ENCODE results near the gene DNAH8.

DNAH8 gene

DNA sequence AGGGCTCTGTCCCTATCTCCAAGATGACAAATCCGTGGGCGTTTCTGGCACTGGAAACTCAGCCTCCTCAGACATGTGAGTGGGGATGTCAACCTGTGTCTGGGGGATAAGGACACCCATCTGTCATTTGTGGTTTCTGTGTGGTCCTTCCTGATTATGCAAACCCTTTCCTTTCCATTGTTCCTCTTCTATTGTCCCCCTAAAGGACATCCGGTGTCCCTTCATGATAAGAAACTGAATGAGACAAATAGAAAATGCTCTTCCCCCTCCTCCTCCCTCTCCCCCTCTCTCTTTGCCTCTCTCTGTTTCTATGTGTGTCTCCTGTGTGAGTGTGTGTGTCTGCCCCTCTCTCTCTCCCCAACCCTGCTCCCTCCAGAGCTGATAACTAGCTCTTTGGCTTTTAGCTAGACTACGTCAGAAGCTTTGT lies 322.0 kb downstream of the DNAH8 start:
- Histone ChIP-seq H3K4me3 (ENCODE audit: low read depth in 1 of 2, low read length in 2 of 2) (no peak overlapping the region), H3K9me3 (ENCODE audit: control insufficient read depth in 1 of 2, low read length in 2 of 2) (no peaks in the 10 kb centered on the region), H3K27me3 (ENCODE audit: low read depth, low read length) (no peaks in the 10 kb centered on the region), H3K27ac (ENCODE audit: low read length) (no peak overlapping the region), H3K4me1 (ENCODE audit: control insufficient read depth in 1 of 2, insufficient read depth in 2 of 2, low read length in 2 of 2) (no peaks in the 10 kb centered on the region), H3K36me3 (ENCODE audit: control insufficient read depth in 1 of 2, insufficient read depth in 2 of 2, low read length in 2 of 2) (no peaks in the 10 kb centered on the region)

DNA sequence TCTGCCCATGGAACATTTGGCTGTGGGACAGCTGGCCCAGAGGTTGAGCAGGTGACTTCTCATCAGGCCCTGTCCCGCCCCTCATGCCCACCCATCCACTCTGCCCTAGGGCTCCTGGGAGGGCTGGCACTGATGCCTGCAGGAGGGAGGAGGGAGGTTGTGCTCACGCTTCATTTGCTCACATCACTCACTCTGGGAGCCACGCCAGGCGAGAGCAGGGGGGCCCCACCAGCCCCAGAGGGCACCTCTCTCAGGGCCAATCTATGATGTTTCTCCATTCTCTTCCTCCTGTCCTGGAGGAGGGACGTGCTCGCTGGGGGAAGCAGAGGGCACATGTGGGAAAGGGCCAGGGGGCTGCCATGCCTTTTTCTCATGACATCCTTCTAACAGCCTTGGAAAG lies 322.6 kb downstream of the DNAH8 start:
- H3K4me1 ChIP-seq (ENCODE audit: control insufficient read depth in 1 of 2, insufficient read depth in 2 of 2, low read length in 2 of 2): no peaks in the 10 kb centered on the region
- H3K27ac ChIP-seq (ENCODE audit: low read length): no peak overlapping the region
- no peak overlapping the region for H3K4me3 ChIP-seq (ENCODE audit: low read depth in 1 of 2, low read length in 2 of 2)
- H3K27me3 ChIP-seq (ENCODE audit: low read depth, low read length): no peaks in the 10 kb centered on the region
- no peaks in the 10 kb centered on the region for H3K36me3 ChIP-seq (ENCODE audit: control insufficient read depth in 1 of 2, insufficient read depth in 2 of 2, low read length in 2 of 2)
- H3K9me3 ChIP-seq (ENCODE audit: control insufficient read depth in 1 of 2, low read length in 2 of 2): no peaks in the 10 kb centered on the region

DNA sequence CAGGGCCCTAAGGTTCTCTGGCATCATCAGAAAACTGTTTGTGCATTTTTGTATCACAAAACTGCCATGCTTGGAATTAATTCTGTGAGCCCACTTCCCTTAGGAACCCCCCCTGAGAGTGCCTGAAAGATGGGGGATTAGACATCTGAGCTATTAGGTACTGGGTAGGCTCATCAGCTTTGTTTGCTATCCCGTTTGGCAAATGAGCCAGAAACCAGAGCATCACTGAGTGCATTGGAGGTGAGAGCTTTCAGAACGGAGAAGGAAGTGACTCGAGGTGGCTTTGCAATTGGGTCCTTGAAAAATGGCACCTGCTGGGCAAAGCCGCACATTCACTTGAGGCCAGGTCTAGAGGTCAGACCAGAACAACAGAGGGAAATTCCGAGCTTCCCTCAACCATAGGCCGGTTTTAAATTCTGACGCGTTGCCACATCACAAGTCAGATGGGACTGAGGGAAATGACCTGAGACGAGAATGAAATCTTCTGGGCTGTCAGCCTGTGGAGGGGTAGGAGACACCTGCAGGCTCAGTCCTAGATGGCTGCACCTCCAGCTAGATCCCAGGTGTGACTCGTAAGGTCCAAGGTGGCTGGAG lies 325.1 kb downstream of the DNAH8 start:
- Histone ChIP-seq H3K27me3 (ENCODE audit: low read depth, low read length) (no peaks in the 10 kb centered on the region), H3K4me1 (ENCODE audit: control insufficient read depth in 1 of 2, insufficient read depth in 2 of 2, low read length in 2 of 2) (no peaks in the 10 kb centered on the region), H3K9me3 (ENCODE audit: control insufficient read depth in 1 of 2, low read length in 2 of 2) (no peaks in the 10 kb centered on the region), H3K36me3 (ENCODE audit: control insufficient read depth in 1 of 2, insufficient read depth in 2 of 2, low read length in 2 of 2) (no peaks in the 10 kb centered on the region), H3K4me3 (ENCODE audit: low read depth in 1 of 2, low read length in 2 of 2) (no peak overlapping the region), H3K27ac (ENCODE audit: low read length) (no peak overlapping the region)

DNA sequence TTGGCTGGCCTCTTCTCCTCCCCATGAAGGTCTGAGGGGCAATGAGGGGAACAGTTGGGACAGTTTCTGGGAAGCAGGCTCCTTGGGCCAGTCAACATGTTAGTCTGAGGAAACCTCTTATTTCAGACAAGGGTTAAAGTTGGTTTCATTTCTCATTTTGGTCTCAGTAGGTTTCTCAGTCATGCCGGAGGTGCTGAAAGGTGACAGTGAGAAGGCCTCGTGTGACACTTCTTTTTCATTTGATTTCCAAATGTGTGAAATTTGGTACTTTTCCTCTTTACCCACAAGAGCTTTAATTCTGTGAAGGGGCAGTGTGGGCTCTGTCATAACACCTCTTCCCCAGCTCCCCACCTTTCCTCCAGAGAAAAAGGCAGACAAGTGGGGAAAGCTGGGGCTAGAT lies 326.0 kb downstream of the DNAH8 start:
- H3K4me1 ChIP-seq (ENCODE audit: control insufficient read depth in 1 of 2, insufficient read depth in 2 of 2, low read length in 2 of 2): no peaks in the 10 kb centered on the region
- H3K36me3 ChIP-seq (ENCODE audit: control insufficient read depth in 1 of 2, insufficient read depth in 2 of 2, low read length in 2 of 2): no peaks in the 10 kb centered on the region
- H3K27ac ChIP-seq (ENCODE audit: low read length): no peak overlapping the region
- no peaks in the 10 kb centered on the region for H3K9me3 ChIP-seq (ENCODE audit: control insufficient read depth in 1 of 2, low read length in 2 of 2)
- no peak overlapping the region for H3K4me3 ChIP-seq (ENCODE audit: low read depth in 1 of 2, low read length in 2 of 2)
- no peaks in the 10 kb centered on the region for H3K27me3 ChIP-seq (ENCODE audit: low read depth, low read length)

DNA sequence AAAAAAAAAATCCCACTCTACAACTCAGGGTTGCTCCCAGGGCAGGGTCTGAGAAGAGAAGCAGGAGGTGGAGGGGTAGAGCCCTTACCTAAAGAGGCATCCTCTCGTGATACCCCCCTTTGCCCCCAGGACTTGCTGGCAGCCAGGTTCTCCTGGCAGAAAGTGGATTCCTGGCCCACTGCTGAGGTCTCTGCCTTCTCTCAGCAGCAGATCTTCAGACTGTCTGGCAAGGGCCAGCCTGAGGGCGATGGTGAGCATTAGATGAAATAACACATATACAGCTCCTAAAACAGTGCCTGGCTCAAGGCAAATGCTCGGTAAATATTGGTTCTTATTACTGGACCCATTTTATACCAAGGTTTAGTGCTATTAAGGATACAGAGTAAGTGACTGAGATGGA lies 328.7 kb downstream of the DNAH8 start:
- no peaks in the 10 kb centered on the region for H3K36me3 ChIP-seq (ENCODE audit: control insufficient read depth in 1 of 2, insufficient read depth in 2 of 2, low read length in 2 of 2)
- H3K4me3 ChIP-seq (ENCODE audit: low read depth in 1 of 2, low read length in 2 of 2): no peak overlapping the region
- H3K9me3 ChIP-seq (ENCODE audit: control insufficient read depth in 1 of 2, low read length in 2 of 2): no peaks in the 10 kb centered on the region
- H3K27ac ChIP-seq (ENCODE audit: low read length): no peak overlapping the region
- H3K27me3 ChIP-seq (ENCODE audit: low read depth, low read length): peaks cover 14% of the 10 kb centered on the region
- peaks cover 0 to 2% of the 10 kb centered on the region in 2 donors for H3K4me1 ChIP-seq (ENCODE audit: control insufficient read depth in 1 of 2, insufficient read depth in 2 of 2, low read length in 2 of 2)

DNA sequence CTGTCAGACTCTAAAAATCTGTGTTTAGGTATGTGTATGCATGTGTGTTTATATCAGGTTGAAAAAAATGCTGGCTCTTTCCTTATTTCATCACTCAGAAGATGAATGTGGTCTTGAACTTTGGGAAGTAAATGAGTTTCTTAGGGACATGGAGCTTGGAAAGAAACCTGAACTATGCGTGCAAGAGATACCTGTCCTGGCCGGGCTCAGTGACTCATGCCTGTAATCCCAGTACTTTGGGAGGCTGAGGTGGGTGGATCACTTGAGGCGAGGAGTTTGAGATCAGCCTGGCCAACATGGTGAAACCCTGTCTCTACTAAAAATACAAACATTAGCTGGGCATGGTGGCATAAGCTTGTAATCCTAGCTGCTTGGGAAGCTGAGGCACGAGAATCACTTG lies 329.1 kb downstream of the DNAH8 start:
- no peaks in the 10 kb centered on the region for H3K36me3 ChIP-seq (ENCODE audit: control insufficient read depth in 1 of 2, insufficient read depth in 2 of 2, low read length in 2 of 2)
- H3K27me3 ChIP-seq (ENCODE audit: low read depth, low read length): peaks cover 18% of the 10 kb centered on the region
- H3K9me3 ChIP-seq (ENCODE audit: control insufficient read depth in 1 of 2, low read length in 2 of 2): no peaks in the 10 kb centered on the region
- H3K4me1 ChIP-seq (ENCODE audit: control insufficient read depth in 1 of 2, insufficient read depth in 2 of 2, low read length in 2 of 2): peaks cover 0 to 6% of the 10 kb centered on the region in 2 donors
- H3K27ac ChIP-seq (ENCODE audit: low read length): no peak overlapping the region
- H3K4me3 ChIP-seq (ENCODE audit: low read depth in 1 of 2, low read length in 2 of 2): no peak overlapping the region

DNA sequence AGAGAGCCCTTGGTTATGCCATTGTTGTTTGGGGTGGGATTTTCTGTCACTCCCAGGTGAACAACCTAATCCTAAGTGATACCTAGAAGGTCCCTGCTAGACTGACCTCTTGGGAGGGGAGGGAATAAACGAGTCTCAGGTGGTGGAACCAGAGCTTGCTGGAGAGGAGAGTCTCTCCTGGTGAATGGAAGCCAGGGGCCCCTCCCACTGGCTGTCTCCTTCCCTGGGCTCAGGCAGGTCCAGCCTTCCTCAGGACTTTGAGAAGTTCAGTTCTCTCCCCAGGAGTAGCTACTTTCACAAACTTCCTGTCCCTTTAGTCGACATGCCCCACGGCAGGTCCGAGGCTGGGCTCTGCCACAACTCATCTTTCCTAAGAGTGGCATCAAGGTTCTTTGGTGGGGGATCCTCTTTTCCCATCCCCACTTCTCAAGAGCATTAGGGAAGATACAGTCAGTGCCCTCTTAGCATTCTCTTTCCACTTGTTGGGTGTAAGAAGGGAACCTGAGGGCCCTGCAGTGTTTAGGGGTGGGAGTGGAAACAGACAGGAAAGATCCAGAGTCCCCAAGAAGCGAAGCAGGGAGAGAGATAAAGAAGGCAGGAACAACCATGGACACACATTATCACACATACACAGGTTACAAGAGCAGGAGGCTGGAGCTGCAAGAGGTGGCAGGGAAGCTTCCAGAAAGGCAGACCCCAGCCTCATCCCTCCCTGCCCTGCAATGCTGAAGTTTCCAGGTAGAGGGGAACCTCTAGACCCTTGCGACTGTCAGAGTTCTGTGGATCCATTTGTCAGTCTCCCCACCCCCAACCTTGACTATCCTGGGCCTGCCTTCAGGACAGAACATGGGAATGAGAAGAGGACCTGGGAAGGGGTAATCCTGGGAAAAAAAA lies 332.6 kb downstream of the DNAH8 start:
- H3K27ac ChIP-seq (ENCODE audit: low read length): no peak overlapping the region
- H3K4me3 ChIP-seq (ENCODE audit: low read depth in 1 of 2, low read length in 2 of 2): no peak overlapping the region
- H3K4me1 ChIP-seq (ENCODE audit: control insufficient read depth in 1 of 2, insufficient read depth in 2 of 2, low read length in 2 of 2): peaks cover 0 to 7% of the 10 kb centered on the region in 2 donors
- H3K27me3 ChIP-seq (ENCODE audit: low read depth, low read length): peaks cover 25% of the 10 kb centered on the region
- H3K36me3 ChIP-seq (ENCODE audit: control insufficient read depth in 1 of 2, insufficient read depth in 2 of 2, low read length in 2 of 2): no peaks in the 10 kb centered on the region
- no peaks in the 10 kb centered on the region for H3K9me3 ChIP-seq (ENCODE audit: control insufficient read depth in 1 of 2, low read length in 2 of 2)

DNA sequence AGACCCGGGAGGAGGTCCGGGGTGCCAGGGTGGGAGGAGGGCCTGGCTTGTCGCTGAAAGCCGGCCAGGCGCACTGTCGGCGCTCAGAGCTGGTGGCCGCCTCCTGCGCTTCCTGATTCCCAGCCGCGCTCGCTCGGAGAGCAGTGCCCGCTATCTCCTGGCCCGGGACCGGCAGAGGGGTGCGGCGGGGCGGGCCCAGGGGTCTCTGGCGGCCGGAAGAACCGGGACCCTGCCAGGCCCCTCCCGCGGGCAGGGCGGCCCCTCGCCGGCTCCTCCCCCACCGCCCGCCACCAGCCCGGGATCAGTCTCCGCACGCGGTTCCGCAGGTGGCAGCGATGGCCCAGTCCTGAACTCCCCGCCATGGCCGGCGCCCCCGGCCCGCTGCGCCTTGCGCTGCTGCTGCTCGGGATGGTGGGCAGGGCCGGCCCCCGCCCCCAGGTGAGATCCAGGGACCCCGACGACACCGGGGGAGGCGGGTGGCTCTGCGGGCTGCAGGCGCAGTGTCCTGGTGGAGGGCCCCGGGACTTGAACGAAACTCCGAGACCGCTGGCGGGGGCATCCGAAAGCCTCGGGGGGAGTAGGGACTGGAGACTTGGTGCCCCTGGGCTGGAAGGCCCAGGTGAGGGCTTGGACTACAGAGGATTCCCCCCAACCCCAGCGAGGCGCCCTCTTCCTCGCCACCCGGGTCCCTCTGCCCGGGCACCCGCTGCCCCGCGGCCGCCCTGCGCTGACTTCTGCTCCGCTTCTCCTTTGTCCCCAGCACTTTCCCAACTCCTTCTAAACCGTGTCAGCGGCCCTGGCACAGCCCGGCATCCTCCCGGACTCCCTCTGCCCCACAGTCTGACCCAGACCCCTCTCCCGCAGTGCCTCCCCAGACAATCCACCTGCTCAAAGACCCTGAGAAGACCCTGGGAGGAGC lies 333.6 kb downstream of the DNAH8 start, which contains the start of gene GLP1R:
TSS of gene GLP1R (plus strand) at position 301 of the 919 bp plus-strand sequence. CDS start at position 361, 60 bp downstream.
- H3K4me1 ChIP-seq (ENCODE audit: control insufficient read depth in 1 of 2, insufficient read depth in 2 of 2, low read length in 2 of 2): peaks cover 0 to 7% of the 10 kb centered on the region in 2 donors
- peaks cover 25% of the 10 kb centered on the region for H3K27me3 ChIP-seq (ENCODE audit: low read depth, low read length)
- H3K4me3 ChIP-seq (ENCODE audit: low read depth in 1 of 2, low read length in 2 of 2): peak within 1 kb of the TSS in 1 of 2 donors; percentile 52

DNA sequence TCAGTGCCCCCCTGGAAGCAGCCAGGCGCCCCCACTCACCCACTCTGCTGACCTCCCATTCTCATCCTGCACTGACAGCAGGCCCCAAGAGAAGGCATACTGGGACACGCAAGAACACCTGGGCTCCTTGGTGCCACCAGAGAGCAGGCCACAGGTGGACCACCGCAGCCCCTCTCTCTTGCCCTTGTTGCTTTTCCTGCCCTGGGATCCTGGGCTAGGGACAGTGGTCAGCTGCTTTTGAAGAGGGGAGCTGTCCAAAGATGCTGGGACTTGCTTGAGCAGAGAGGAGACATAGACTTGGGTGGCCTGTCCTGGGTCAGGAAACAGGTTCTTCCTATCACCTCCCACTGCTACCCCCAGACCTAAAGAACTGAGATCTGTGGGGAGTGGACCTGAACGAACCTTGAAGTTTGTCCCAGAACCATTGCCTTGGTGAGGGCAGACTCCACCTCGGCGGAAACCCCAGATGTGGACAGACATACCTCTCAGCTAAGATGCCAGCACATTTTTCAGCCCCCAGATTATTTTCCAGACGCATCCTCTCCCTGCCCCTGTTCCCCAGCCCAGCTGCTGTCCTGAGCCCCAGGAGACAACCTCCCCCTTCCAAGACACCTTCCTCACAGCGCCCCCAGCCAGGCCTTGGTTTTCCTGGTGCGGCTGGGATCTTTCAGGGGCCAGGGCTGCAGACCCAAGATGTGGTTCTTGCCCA lies 334.6 kb downstream of the DNAH8 start:
- H3K27ac ChIP-seq (ENCODE audit: low read length): no peak overlapping the region
- no peaks in the 10 kb centered on the region for H3K36me3 ChIP-seq (ENCODE audit: control insufficient read depth in 1 of 2, insufficient read depth in 2 of 2, low read length in 2 of 2)
- H3K4me1 ChIP-seq (ENCODE audit: control insufficient read depth in 1 of 2, insufficient read depth in 2 of 2, low read length in 2 of 2): peaks cover 0 to 7% of the 10 kb centered on the region in 2 donors
- no peak overlapping the region for H3K4me3 ChIP-seq (ENCODE audit: low read depth in 1 of 2, low read length in 2 of 2)
- no peaks in the 10 kb centered on the region for H3K9me3 ChIP-seq (ENCODE audit: control insufficient read depth in 1 of 2, low read length in 2 of 2)
- H3K27me3 ChIP-seq (ENCODE audit: low read depth, low read length): peaks cover 25% of the 10 kb centered on the region

More for the DNA sequence above, 333.6 kb downstream of the DNAH8 start, which contains the start of gene GLP1R:
- no peaks in the 10 kb centered on the region for H3K9me3 ChIP-seq (ENCODE audit: control insufficient read depth in 1 of 2, low read length in 2 of 2)
- no peak within 1 kb of the TSS for H3K27ac ChIP-seq (ENCODE audit: low read length)
- no peaks in the 10 kb centered on the region for H3K36me3 ChIP-seq (ENCODE audit: control insufficient read depth in 1 of 2, insufficient read depth in 2 of 2, low read length in 2 of 2)

DNA sequence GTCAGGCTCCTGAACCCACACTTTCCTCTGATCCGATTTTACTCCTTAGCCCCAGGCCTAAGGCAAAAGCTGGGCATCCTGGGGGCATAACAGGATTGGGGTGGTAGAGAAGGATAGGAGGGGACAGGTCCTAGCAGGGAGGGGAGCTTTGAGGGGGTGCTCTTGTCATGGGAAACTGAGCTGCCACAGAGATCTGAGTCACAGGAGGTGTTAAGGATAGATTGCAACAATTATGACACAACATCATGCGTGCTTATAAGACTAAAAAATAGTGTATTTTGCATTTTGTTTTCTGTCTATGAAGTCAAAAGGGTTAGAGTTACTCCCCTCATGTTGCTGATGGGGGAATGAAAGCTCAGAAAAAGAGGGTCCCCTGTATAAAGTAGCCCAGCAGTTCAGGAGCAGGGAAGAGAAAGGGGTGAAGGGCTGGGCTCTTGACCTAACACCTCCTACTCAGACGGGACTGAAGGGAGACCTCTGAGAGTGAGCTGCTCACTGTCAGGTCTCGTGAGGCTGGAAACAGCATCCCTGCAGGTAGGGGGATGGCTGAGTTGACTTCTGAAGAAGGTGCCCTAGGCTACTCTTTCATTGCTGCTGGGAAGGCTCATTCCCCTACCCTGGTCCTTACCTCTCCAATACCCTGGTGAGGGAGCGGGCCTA lies 335.5 kb downstream of the DNAH8 start:
- Histone ChIP-seq H3K4me3 (ENCODE audit: low read depth in 1 of 2, low read length in 2 of 2) (no peak overlapping the region), H3K9me3 (ENCODE audit: control insufficient read depth in 1 of 2, low read length in 2 of 2) (no peaks in the 10 kb centered on the region), H3K4me1 (ENCODE audit: control insufficient read depth in 1 of 2, insufficient read depth in 2 of 2, low read length in 2 of 2) (peaks cover 0 to 7% of the 10 kb centered on the region in 2 donors), H3K36me3 (ENCODE audit: control insufficient read depth in 1 of 2, insufficient read depth in 2 of 2, low read length in 2 of 2) (no peaks in the 10 kb centered on the region), H3K27me3 (ENCODE audit: low read depth, low read length) (peaks cover 25% of the 10 kb centered on the region), H3K27ac (ENCODE audit: low read length) (no peak overlapping the region)

Data from muscle layer of duodenum (tissue), 2 donors.